HepG2 (cell line): ENCODE results near the gene CTNNA2. TPM values are rescaled to one million over a fixed set of nuclear protein-coding genes. Genes with fewer than 3 reads are reported as not detected.

Experiments used
- ATAC-seq: fragments of 200-7000 bp; cut with Tn5 transposase; 3 replicates; pipeline ENCODE4 v1.9.1; 2020; ENCODE audit warnings: mild to moderate bottlenecking, moderate library complexity
- BruUV-seq: library from RNA; stranded (reverse); fragments of 400-500 nt; replicated peaks from 2 replicates; lab custom pipeline; 2021; lab: Mats Ljungman, UMichigan
- CTCF ChIA-PET: fragments of 300-600 bp; formaldehyde crosslinking; extraction: SDS; loops from one replicate; lab custom pipeline; 2021; ENCODE audit warnings: low total read pairs, inconsistent platforms, low intra/inter-chr PET ratio; lab: Yijun Ruan, JAX
- POLR2A ChIA-PET: fragments of 350-600 bp; sonication (Branson Sonifier 250); formaldehyde crosslinking; loops from one replicate; lab custom pipeline; 2020; ENCODE audit warnings: antibody characterized with exemption, inconsistent platforms; lab: Yijun Ruan, JAX
- DNase-seq: peaks from one replicate; pipeline ENCODE4 v3.0.0-alpha.2; 2015; ENCODE audit warnings: low spot score
- FAIRE-seq: peaks from 3 replicates; lab custom pipeline; 2011; peaks lifted over from hg19 to GRCh38; lab: Jason Lieb, UNC
- H2AFZ ChIP-seq: one replicate; pipeline ENCODE4 v1.6.1; 2011; ENCODE audit warnings: low read length, inconsistent platforms
- H3K27ac ChIP-seq: fragments of 300-600 bp; 3 replicates; pipeline ENCODE4 v1.8.0; 2011; ENCODE audit warnings: mixed run types, mild to moderate bottlenecking, mixed read lengths, low read length, inconsistent platforms; ENCODE audit not compliant: insufficient read depth; ENCODE audit errors: extremely low read length
- H3K27me3 ChIP-seq, 2 experiments: fragments of 200-600 bp in 1 of 2; 2 replicates in 1 of 2; 3 replicates in 1 of 2; pipeline versions ENCODE4 v1.6.0 to v1.8.0; 2011; ENCODE audit warnings: low read length in 2 of 2, mild to moderate bottlenecking in 2 of 2, moderate library complexity in 2 of 2, inconsistent platforms in 1 of 2; ENCODE audit not compliant: insufficient read depth in 2 of 2, control insufficient read depth in 1 of 2
- H3K36me3 ChIP-seq, 2 experiments: fragments of 200-600 bp in 1 of 2; replicated peaks in 1 of 2; 2 replicates in 1 of 2; 3 replicates in 1 of 2; pipeline versions ENCODE4 v1.5.1 to v1.8.0; 2011; ENCODE audit warnings: low read length in 2 of 2, inconsistent platforms in 1 of 2; ENCODE audit not compliant: insufficient read depth in 2 of 2, control insufficient read depth in 1 of 2
- H3K4me1 ChIP-seq: 2 replicates; pipeline ENCODE4 v1.5.1; 2012; ENCODE audit warnings: low read length, inconsistent platforms; ENCODE audit not compliant: insufficient read depth
- H3K4me2 ChIP-seq: 2 replicates; pipeline ENCODE4 v1.6.0; 2011; ENCODE audit warnings: low read depth, low read length, inconsistent platforms
- H3K4me3 ChIP-seq, 3 experiments: fragments of 200-600 bp in 1 of 3; sonication (generic), shearing (Covaris generic) in 1 of 3; replicated peaks in 1 of 3; 2 replicates each; pipeline ENCODE4 v1.5.1; 2011 to 2016; ENCODE audit warnings: low read length in 3 of 3, inconsistent platforms in 2 of 3, low read depth in 2 of 3, mild to moderate bottlenecking in 2 of 3, control low read depth in 1 of 3, mixed read lengths in 1 of 3; ENCODE audit not compliant: insufficient read depth in 1 of 3
- H3K79me2 ChIP-seq: one replicate; pipeline ENCODE4 v1.6.1; 2011; ENCODE audit warnings: low read length, inconsistent platforms; ENCODE audit not compliant: insufficient read depth
- H3K9ac ChIP-seq: 2 replicates; pipeline ENCODE4 v1.6.0; 2011; ENCODE audit warnings: mild to moderate bottlenecking, low read depth, low read length, inconsistent platforms; ENCODE audit not compliant: insufficient read depth
- H3K9me3 ChIP-seq: 2 replicates; pipeline ENCODE4 v1.5.1; 2012; ENCODE audit warnings: mild to moderate bottlenecking, low read length
- H4K20me1 ChIP-seq: 2 replicates; pipeline ENCODE4 v1.6.0; 2011; ENCODE audit warnings: inconsistent platforms, mild to moderate bottlenecking, low read length, moderate library complexity; ENCODE audit not compliant: insufficient read depth
- BRD4 ChIP-seq: sonication (generic); formaldehyde crosslinking; IDR thresholded peaks from 2 replicates; pipeline ENCODE4 v1.4.0; 2020; ENCODE audit warnings: missing genetic modification reagents
- CBX2 ChIP-seq, 2 experiments: fragments of 200-600 bp in 1 of 2; sonication (generic); formaldehyde crosslinking in 1 of 2; IDR thresholded peaks; 2 replicates each; pipeline versions ENCODE4 v1.7.0 to v1.8.1; 2018 to 2022; ENCODE audit warnings: low read depth in 2 of 2, low read length in 1 of 2, mild to moderate bottlenecking in 1 of 2, missing genetic modification reagents in 1 of 2
- HCFC1 ChIP-seq: fragments of 150-350 bp; IDR thresholded peaks from 2 replicates; pipeline ENCODE4 v1.6.1; 2014; ENCODE audit warnings: low read depth, low read length
- KDM4B ChIP-seq: sonication (generic); formaldehyde crosslinking; IDR thresholded peaks from 2 replicates; pipeline ENCODE4 v1.4.0; 2020; ENCODE audit warnings: missing genetic modification reagents
- NCOA5 ChIP-seq: sonication (generic); formaldehyde crosslinking; IDR thresholded peaks from 2 replicates; pipeline ENCODE4 v1.4.0; 2020; ENCODE audit warnings: missing genetic modification reagents
- PAWR ChIP-seq: sonication (generic); formaldehyde crosslinking; IDR thresholded peaks from 2 replicates; pipeline ENCODE4 v1.4.0; 2020; ENCODE audit warnings: missing genetic modification reagents, mild to moderate bottlenecking, borderline replicate concordance
- STAG1 ChIP-seq: sonication (generic); formaldehyde crosslinking; IDR thresholded peaks from 2 replicates; pipeline ENCODE4 v1.4.0; 2020; ENCODE audit warnings: missing genetic modification reagents
- ZBTB20 ChIP-seq: sonication (generic); formaldehyde crosslinking; IDR thresholded peaks from 2 replicates; pipeline ENCODE4 v1.8.1; 2023; ENCODE audit warnings: missing genetic modification reagents, low read depth, mild to moderate bottlenecking, borderline replicate concordance
- ZFP1 ChIP-seq: IDR thresholded peaks from 2 replicates; pipeline ENCODE4 v1.6.1; 2016
- ZNF207 ChIP-seq: fragments of 450-650 bp; IDR thresholded peaks from 2 replicates; pipeline ENCODE4 v1.6.1; 2016; ENCODE audit warnings: antibody characterized with exemption, borderline replicate concordance
- ZNF75D ChIP-seq: sonication (generic); formaldehyde crosslinking; IDR thresholded peaks from 2 replicates; pipeline ENCODE4 v1.8.1; 2023; ENCODE audit warnings: missing genetic modification reagents, mild to moderate bottlenecking, borderline replicate concordance
- WGBS: methylation state at CpG from one replicate; pipeline ENCODE4 v1.1.6; 2017; ENCODE audit warnings: low lambda C conversion rate; 5-methylcytosine and 5-hydroxymethylcytosine counted together
- in situ Hi-C: cut with HindIII; loops from 2 replicates; pipeline ENCODE4 v1.10.0; 2017; ENCODE audit warnings: low pct_unique_long_range_greater_than_20kb; ENCODE audit not compliant: extremely low pct_ligation_motif_present
- intact Hi-C: fragments of 100-400 bp; cut with micrococcal nuclease; formaldehyde crosslinking; loops from one replicate; pipeline ENCODE4 v1.10.0; 2022; ENCODE audit not compliant: unreplicated experiment
- polyA plus RNA-seq, 8 experiments: library from polyadenylated mRNA; depleted of rRNA in 3 of 8; stranded (reverse) in 7 of 8; unstranded in 1 of 8; fragments of >200 nt; fragmentation: Illumina TruSeq in 4 of 8; extraction: Trizol in 4 of 8; gene quantifications; 2 replicates each; pipeline versions ENCODE4 v1.2.1 to v1.2.3, GENCODE V29; 2011 to 2016; ENCODE audit warnings: low read depth in 4 of 8, missing spikeins in 1 of 8, mixed read lengths in 1 of 8; ENCODE audit not compliant: insufficient read depth in 1 of 8
- total RNA-seq, 5 experiments: library from RNA; depleted of rRNA; stranded (reverse); fragments of >200 nt; fragmentation: Illumina TruSeq; extraction: Trizol; gene quantifications; 2 replicates each; pipeline ENCODE4 v1.2.3, GENCODE V29; 2016; ENCODE audit warnings: low read depth in 1 of 5
- TF ChIP-seq, protein P1 (sequence below): IDR thresholded peaks from 2 replicates; pipeline ENCODE4 v1.6.1; 2016; ENCODE audit warnings: missing compliant biosample characterization, missing genetic modification reagents, borderline replicate concordance
- TF ChIP-seq, protein P2 (sequence below): sonication (generic); formaldehyde crosslinking; conservative IDR thresholded peaks from 2 replicates; pipeline ENCODE4 v1.8.0; 2022; ENCODE audit warnings: missing genetic modification reagents
- TF ChIP-seq, protein P3 (sequence below): sonication (generic); formaldehyde crosslinking; IDR thresholded peaks from 2 replicates; pipeline ENCODE4 v1.4.0; 2020; ENCODE audit warnings: missing genetic modification reagents

The CTNNA2 gene
- total and polyA plus RNA-seq, 2 of the 13 experiments (the other 11 are each of a cell fraction or from before 2014, with no cell fraction given), result not detected

GRCh38 chr2:80300346-80300745, 787.5 kb downstream of the CTNNA2 start:
- H3K4me1 ChIP-seq, result no peaks in the 10 kb centered on the region
- H2AFZ ChIP-seq, result no peak overlapping the region
- ChIA-PET POLR2A (no interaction called here), CTCF (no interaction called here)
- no peaks in the 10 kb centered on the region for H3K79me2 ChIP-seq
- no peak for FAIRE-seq
- peaks cover 2 to 31% of the 10 kb centered on the region in 2 experiments; a peak in 3 of 5 replicates for H3K27me3 ChIP-seq
- in situ Hi-C loops, result no loop called here
- BruUV-seq, result no TSS peak
- H4K20me1 ChIP-seq, result no peaks in the 10 kb centered on the region
- no peaks in the 10 kb centered on the region for H3K36me3 ChIP-seq
- intact Hi-C loops, result no loop called here
- no peak overlapping the region for H3K9ac ChIP-seq
- WGBS, result 3% methylated on average over 1 of the region's 1 CpG
- no peak for ATAC-seq
- no peak overlapping the region for H3K4me3 ChIP-seq
- no peaks in the 10 kb centered on the region for H3K9me3 ChIP-seq
- TF ChIP-seq, protein P1, sequence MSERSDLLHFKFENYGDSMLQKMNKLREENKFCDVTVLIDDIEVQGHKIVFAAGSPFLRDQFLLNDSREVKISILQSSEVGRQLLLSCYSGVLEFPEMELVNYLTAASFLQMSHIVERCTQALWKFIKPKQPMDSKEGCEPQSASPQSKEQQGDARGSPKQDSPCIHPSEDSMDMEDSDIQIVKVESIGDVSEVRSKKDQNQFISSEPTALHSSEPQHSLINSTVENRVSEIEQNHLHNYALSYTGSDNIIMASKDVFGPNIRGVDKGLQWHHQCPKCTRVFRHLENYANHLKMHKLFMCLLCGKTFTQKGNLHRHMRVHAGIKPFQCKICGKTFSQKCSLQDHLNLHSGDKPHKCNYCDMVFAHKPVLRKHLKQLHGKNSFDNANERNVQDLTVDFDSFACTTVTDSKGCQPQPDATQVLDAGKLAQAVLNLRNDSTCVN (CRISPR knock-in tag), result no peak
- TF ChIP-seq NCOA5 (CRISPR knock-in tag) (no peak), ZNF207 (no peak), ZFP1 (no peak), HCFC1 (no peak), STAG1 (CRISPR knock-in tag) (no peak), PAWR (no peak), ZBTB20 (CRISPR knock-in tag) (no peak), CBX2 (IDR thresholded peaks at IDR 0.05; ENCODE audit: low read depth, low read length) (no peak), CBX2 (CRISPR knock-in tag; IDR thresholded peaks at IDR 0.05; ENCODE audit: low read depth) (no peak), ZNF75D (CRISPR knock-in tag) (no peak), BRD4 (CRISPR knock-in tag) (no peak), KDM4B (CRISPR knock-in tag) (no peak)
- TF ChIP-seq, protein P2, sequence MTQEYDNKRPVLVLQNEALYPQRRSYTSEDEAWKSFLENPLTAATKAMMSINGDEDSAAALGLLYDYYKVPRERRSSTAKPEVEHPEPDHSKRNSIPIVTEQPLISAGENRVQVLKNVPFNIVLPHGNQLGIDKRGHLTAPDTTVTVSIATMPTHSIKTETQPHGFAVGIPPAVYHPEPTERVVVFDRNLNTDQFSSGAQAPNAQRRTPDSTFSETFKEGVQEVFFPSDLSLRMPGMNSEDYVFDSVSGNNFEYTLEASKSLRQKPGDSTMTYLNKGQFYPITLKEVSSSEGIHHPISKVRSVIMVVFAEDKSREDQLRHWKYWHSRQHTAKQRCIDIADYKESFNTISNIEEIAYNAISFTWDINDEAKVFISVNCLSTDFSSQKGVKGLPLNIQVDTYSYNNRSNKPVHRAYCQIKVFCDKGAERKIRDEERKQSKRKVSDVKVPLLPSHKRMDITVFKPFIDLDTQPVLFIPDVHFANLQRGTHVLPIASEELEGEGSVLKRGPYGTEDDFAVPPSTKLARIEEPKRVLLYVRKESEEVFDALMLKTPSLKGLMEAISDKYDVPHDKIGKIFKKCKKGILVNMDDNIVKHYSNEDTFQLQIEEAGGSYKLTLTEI (CRISPR knock-in tag), result no peak
- TF ChIP-seq, protein P3, sequence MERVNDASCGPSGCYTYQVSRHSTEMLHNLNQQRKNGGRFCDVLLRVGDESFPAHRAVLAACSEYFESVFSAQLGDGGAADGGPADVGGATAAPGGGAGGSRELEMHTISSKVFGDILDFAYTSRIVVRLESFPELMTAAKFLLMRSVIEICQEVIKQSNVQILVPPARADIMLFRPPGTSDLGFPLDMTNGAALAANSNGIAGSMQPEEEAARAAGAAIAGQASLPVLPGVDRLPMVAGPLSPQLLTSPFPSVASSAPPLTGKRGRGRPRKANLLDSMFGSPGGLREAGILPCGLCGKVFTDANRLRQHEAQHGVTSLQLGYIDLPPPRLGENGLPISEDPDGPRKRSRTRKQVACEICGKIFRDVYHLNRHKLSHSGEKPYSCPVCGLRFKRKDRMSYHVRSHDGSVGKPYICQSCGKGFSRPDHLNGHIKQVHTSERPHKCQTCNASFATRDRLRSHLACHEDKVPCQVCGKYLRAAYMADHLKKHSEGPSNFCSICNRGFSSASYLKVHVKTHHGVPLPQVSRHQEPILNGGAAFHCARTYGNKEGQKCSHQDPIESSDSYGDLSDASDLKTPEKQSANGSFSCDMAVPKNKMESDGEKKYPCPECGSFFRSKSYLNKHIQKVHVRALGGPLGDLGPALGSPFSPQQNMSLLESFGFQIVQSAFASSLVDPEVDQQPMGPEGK (CRISPR knock-in tag), result no peak
- TF ChIP-seq, all 625 proteins: peak for 0
- no peak for DNase-seq
- Histone ChIP-seq H3K4me2 (no peak overlapping the region), H3K27ac (no peak overlapping the region)
